GM12878 (cell line): ENCODE data around the gene KCNJ18. TPM values are rescaled to one million over a fixed set of nuclear protein-coding genes. Genes with fewer than 3 reads are reported as not detected.
"Not testable (repeated sequence)": the region's sequence is repeated elsewhere in the genome, so short reads cannot be mapped to it uniquely, and the experiment has no call there.

Source experiments
- ATAC-seq: fragments of 200-7000 bp; cut with Tn5 transposase; 3 replicates; pipeline ENCODE4 v1.9.1; 2020; ENCODE audit warnings: mild to moderate bottlenecking, moderate library complexity
- BruUV-seq: library from RNA; stranded (reverse); fragments of 400-500 nt; replicated peaks from 2 replicates; lab custom pipeline; 2021; lab: Mats Ljungman, UMichigan
- CTCF ChIA-PET: fragments of 300-600 bp; sonication (Branson Sonifier 250); formaldehyde crosslinking; extraction: SDS; loops from one replicate; lab custom pipeline; 2021; ENCODE audit warnings: inconsistent platforms; lab: Yijun Ruan, JAX
- POLR2A ChIA-PET: fragments of 350-600 bp; formaldehyde crosslinking; extraction: SDS; loops from one replicate; lab custom pipeline; 2021; ENCODE audit warnings: inconsistent platforms; lab: Charles Lee
- RAD21 ChIA-PET: fragments of 300-600 bp; sonication (Branson Sonifier 250); formaldehyde crosslinking; loops from one replicate; lab custom pipeline; 2023; ENCODE audit warnings: antibody characterized with exemption; ENCODE audit not compliant: unreplicated experiment; lab: Charles Lee
- SMC1A ChIA-PET: fragments of 300-600 bp; sonication (Branson Sonifier 250); formaldehyde crosslinking; loops from one replicate; lab custom pipeline; 2023; ENCODE audit not compliant: unreplicated experiment, uncharacterized antibody; lab: Charles Lee
- DNase-seq: peaks from one replicate; pipeline ENCODE4 v3.0.0-alpha.2; 2011; ENCODE audit warnings: low read depth, low spot score
- FAIRE-seq: peaks from 3 replicates; lab custom pipeline; 2011; peaks lifted over from hg19 to GRCh38; lab: Jason Lieb, UNC
- H2AFZ ChIP-seq: 2 replicates; pipeline ENCODE4 v1.6.0; 2011; ENCODE audit warnings: low read depth, low read length, control low read depth; ENCODE audit not compliant: control insufficient read depth
- H3K27ac ChIP-seq: 2 replicates; pipeline ENCODE4 v1.5.1; 2011; ENCODE audit warnings: control low read depth; ENCODE audit not compliant: control insufficient read depth, insufficient read depth
- H3K27me3 ChIP-seq, 2 experiments: replicated peaks in 1 of 2; 2 replicates each; pipeline versions ENCODE4 v1.6.0 to v1.6.1; 2011; ENCODE audit warnings: low read length in 1 of 2; ENCODE audit not compliant: control insufficient read depth in 2 of 2, insufficient read depth in 2 of 2
- H3K36me3 ChIP-seq, 2 experiments: 2 replicates each; pipeline ENCODE4 v1.5.1; 2011; ENCODE audit warnings: low read length in 1 of 2; ENCODE audit not compliant: control insufficient read depth in 2 of 2, insufficient read depth in 2 of 2
- H3K4me1 ChIP-seq: 2 replicates; pipeline ENCODE4 v1.6.1; 2011; ENCODE audit warnings: mild to moderate bottlenecking, low read length, moderate library complexity, mixed read lengths; ENCODE audit not compliant: control insufficient read depth, insufficient read depth
- H3K4me2 ChIP-seq: 2 replicates; pipeline ENCODE4 v1.6.0; 2011; ENCODE audit warnings: control low read depth; ENCODE audit not compliant: control insufficient read depth, insufficient read depth
- H3K4me3 ChIP-seq: fragments of 200-600 bp; sonication (generic); 2 replicates; pipeline ENCODE4 v1.5.1; 2016
- H3K79me2 ChIP-seq: 2 replicates; pipeline ENCODE4 v1.6.0; 2011; ENCODE audit warnings: low read length; ENCODE audit not compliant: control insufficient read depth, insufficient read depth
- H3K9ac ChIP-seq: 2 replicates; pipeline ENCODE4 v1.8.0; 2011; ENCODE audit warnings: low read length, control low read depth, mixed read lengths; ENCODE audit not compliant: control insufficient read depth, insufficient read depth
- H3K9me3 ChIP-seq: replicated peaks from 3 replicates; pipeline ENCODE4 v1.5.1; 2011; ENCODE audit warnings: mild to moderate bottlenecking, low read length; ENCODE audit not compliant: control insufficient read depth, insufficient read depth
- H4K20me1 ChIP-seq: 2 replicates; pipeline ENCODE4 v1.6.0; 2011; ENCODE audit not compliant: control insufficient read depth, insufficient read depth
- WGBS: methylation state at CpG from one replicate; pipeline ENCODE4 v1.1.6; 2016; ENCODE audit warnings: low lambda C conversion rate; ENCODE audit not compliant: insufficient replicate concordance, insufficient coverage; ENCODE audit errors: missing lambda C conversion rate; 5-methylcytosine and 5-hydroxymethylcytosine counted together
- in situ Hi-C: fragments of 300-500 bp; cut with MboI; formaldehyde crosslinking; loops from 9 replicates; pipeline ENCODE4 v1.14.3; 2018; ENCODE audit warnings: mixed read lengths
- intact Hi-C: fragments of 100-400 bp; cut with micrococcal nuclease; formaldehyde crosslinking; loops from one replicate; pipeline ENCODE4 v1.14.2; 2022; ENCODE audit not compliant: unreplicated experiment
- polyA plus RNA-seq, 11 experiments: library from polyadenylated mRNA; depleted of rRNA in 4 of 11; unstranded in 6 of 11; stranded (reverse) in 5 of 11; fragments of >200 nt; fragmentation: Nextera tagmentation in 4 of 11; fragmentation: Illumina TruSeq in 1 of 11; extraction: Ambion mirVana in 4 of 11; extraction: Trizol in 1 of 11; gene quantifications; 1 replicate in 1 of 11; 2 replicates in 10 of 11; pipeline versions ENCODE4 v1.2.1 to v1.2.3, GENCODE V29; 2011 to 2016; ENCODE audit warnings: inconsistent platforms in 2 of 11, missing spikeins in 2 of 11, low read depth in 1 of 11
- total RNA-seq, 4 experiments: library from RNA; depleted of rRNA in 3 of 4; stranded (reverse); fragments of >200 nt in 3 of 4; fragmentation: Illumina TruSeq in 1 of 4; extraction: Trizol in 1 of 4; gene quantifications; 2 replicates each; pipeline versions ENCODE4 v1.2.1 to v1.2.3, GENCODE V29; 2013 to 2021

The KCNJ18 gene
- total and polyA plus RNA-seq, 10 of the 15 experiments (the other 5 are each of a cell fraction or from before 2014, with no cell fraction given), result not detected

- H3K4me3 ChIP-seq, ATAC-seq, CTCF ChIA-PET, DNase-seq, SMC1A ChIA-PET, H3K9ac ChIP-seq, FAIRE-seq, intact Hi-C loops, H3K4me1 ChIP-seq, H3K79me2 ChIP-seq, H3K36me3 ChIP-seq, POLR2A ChIA-PET, RAD21 ChIA-PET, H3K27ac ChIP-seq, H3K27me3 ChIP-seq, BruUV-seq, H4K20me1 ChIP-seq, H2AFZ ChIP-seq, H3K9me3 ChIP-seq, H3K4me2 ChIP-seq: not testable (repeated sequence)
- 81% methylated on average over 11 of the region's 33 CpGs for WGBS
- in situ Hi-C loops, result loop anchor here (25.0 kb wide), 1 partner anchor 97 kb away; no protein-coding TSS in a partner anchor
Observed at GRCh38 chr17:21684384-21684783, 7.9 kb upstream of the KCNJ18 start.

DNA sequence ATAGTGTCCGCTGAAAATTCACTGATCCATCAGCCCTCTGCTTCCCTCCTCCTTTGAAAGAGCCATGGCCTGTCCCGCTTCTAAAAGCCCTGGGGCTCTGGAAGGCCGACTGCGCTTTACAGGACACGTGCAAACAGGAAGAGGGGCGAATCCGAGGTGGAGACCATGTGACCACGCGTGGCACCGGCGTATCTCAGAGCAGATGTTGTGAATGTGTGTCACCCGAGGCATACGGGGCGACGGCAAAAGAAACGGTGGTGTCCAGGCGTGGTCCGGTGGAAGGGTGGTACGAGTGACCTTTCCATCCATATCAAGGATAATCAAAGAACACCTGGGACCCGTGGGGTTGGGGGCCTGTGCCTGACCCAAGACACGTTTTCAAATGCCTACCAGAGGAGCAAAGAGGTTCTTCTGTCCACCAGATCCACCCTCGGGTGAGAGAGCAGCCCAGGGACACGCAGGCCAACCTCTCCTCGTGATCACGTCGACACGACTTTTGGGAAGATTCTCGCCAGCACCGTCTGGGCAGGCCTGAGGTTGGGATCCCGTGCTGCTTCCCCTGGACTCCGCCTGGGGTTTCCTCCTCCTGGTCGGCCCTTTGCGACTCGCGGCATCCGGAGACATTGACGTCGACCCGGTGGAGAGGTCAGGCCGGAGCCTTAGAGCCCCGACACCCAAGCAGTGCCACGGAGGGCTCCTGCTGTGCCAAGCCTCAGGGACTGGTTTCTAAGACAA, 7.1 kb upstream of the KCNJ18 start:
- DNase-seq, H3K4me3 ChIP-seq, H4K20me1 ChIP-seq, H2AFZ ChIP-seq, H3K9ac ChIP-seq, H3K4me2 ChIP-seq, H3K36me3 ChIP-seq, RAD21 ChIA-PET, H3K27ac ChIP-seq, CTCF ChIA-PET, ATAC-seq, FAIRE-seq, H3K79me2 ChIP-seq, SMC1A ChIA-PET, intact Hi-C loops, H3K9me3 ChIP-seq, H3K4me1 ChIP-seq, BruUV-seq, H3K27me3 ChIP-seq, POLR2A ChIA-PET: not testable (repeated sequence)
- in situ Hi-C loops, result loop anchor here (25.0 kb wide), 1 partner anchor 98 kb away; no protein-coding TSS in a partner anchor
- 56% methylated on average over 33 of the region's 42 CpGs for WGBS
